Mesodermal cell (in vitro differentiated cells): ENCODE measurements around the gene MAP4K4.
A peak's percentile ranks its signal among the peaks of the same experiment; 100 is the strongest.

Experiments used
- H3K27ac ChIP-seq: 2 replicates; pipeline ENCODE4 v1.7.0; 2013; ENCODE audit warnings: mild to moderate bottlenecking, low read depth, low read length, moderate library complexity; ENCODE audit not compliant: severe bottlenecking
- H3K36me3 ChIP-seq: 2 replicates; pipeline ENCODE4 v1.7.1; 2013; ENCODE audit warnings: mild to moderate bottlenecking, low read length, moderate library complexity; ENCODE audit not compliant: control insufficient read depth, insufficient read depth
- H3K4me1 ChIP-seq: one replicate; pipeline ENCODE4 v1.7.1; 2013; ENCODE audit warnings: mild to moderate bottlenecking, low read length; ENCODE audit not compliant: insufficient read depth, control insufficient read depth, poor library complexity, severe bottlenecking
- H3K4me3 ChIP-seq: 2 replicates; pipeline ENCODE4 v1.7.0; 2013; ENCODE audit warnings: low read length, control low read depth, mild to moderate bottlenecking; ENCODE audit not compliant: insufficient read depth, poor library complexity, severe bottlenecking; ENCODE audit errors: extremely low read depth
- H3K9me3 ChIP-seq: 2 replicates; pipeline ENCODE4 v1.7.1; 2013; ENCODE audit warnings: mild to moderate bottlenecking, low read length, moderate library complexity; ENCODE audit not compliant: control insufficient read depth
- WGBS, 2 experiments: methylation state at CpG; one replicate each; pipeline ENCODE4 v1.1.5; 2013; ENCODE audit warnings: missing lambda C conversion rate in 2 of 2; ENCODE audit not compliant: insufficient coverage in 2 of 2; 5-methylcytosine and 5-hydroxymethylcytosine counted together

MAP4K4 gene

GRCh38 chr2:101818531-101819451 is 121.3 kb downstream of the MAP4K4 start:
- H3K9me3 ChIP-seq = no peaks in the 10 kb centered on the region
- 75 to 83% methylated on average over 1 of the region's 1 CpG for WGBS, 2 experiments
- H3K4me3 ChIP-seq = no peak overlapping the region
- H3K4me1 ChIP-seq = peaks cover 54% of the 10 kb centered on the region
- no peaks in the 10 kb centered on the region for H3K36me3 ChIP-seq
- H3K27ac ChIP-seq = no peak overlapping the region

- H3K9me3 ChIP-seq = no peaks in the 10 kb centered on the region
- H3K27ac ChIP-seq = peak overlapping the region; percentile 11
- no peak overlapping the region for H3K4me3 ChIP-seq
- 69 to 71% methylated on average over 3 to 4 of the region's 4 CpGs for WGBS, 2 experiments
- H3K4me1 ChIP-seq = peaks cover 59% of the 10 kb centered on the region
- H3K36me3 ChIP-seq = peaks cover 8% of the 10 kb centered on the region
Observed at GRCh38 chr2:101820519-101820918, 123.0 kb downstream of the MAP4K4 start.

- Histone ChIP-seq H3K27ac (no peak overlapping the region), H3K4me1 (peaks cover 54% of the 10 kb centered on the region), H3K36me3 (peaks cover 13% of the 10 kb centered on the region), H3K9me3 (no peaks in the 10 kb centered on the region), H3K4me3 (no peak overlapping the region)
- WGBS, 2 experiments = 74 to 92% methylated on average over 3 of the region's 3 CpGs
Observed at GRCh38 chr2:101821059-101821805, 123.7 kb downstream of the MAP4K4 start.

- Histone ChIP-seq H3K27ac (no peak overlapping the region), H3K36me3 (peaks cover 18% of the 10 kb centered on the region), H3K9me3 (no peaks in the 10 kb centered on the region), H3K4me3 (no peak overlapping the region), H3K4me1 (peaks cover 58% of the 10 kb centered on the region)
- WGBS, 2 experiments = 96 to 100% methylated on average over 1 to 4 of the region's 6 CpGs
Observed at GRCh38 chr2:101821828-101822458, 124.4 kb downstream of the MAP4K4 start.

GRCh38 chr2:101823347-101823791 is 125.9 kb downstream of the MAP4K4 start:
- Histone ChIP-seq H3K36me3 (peaks cover 18% of the 10 kb centered on the region), H3K4me1 (peaks cover 61% of the 10 kb centered on the region), H3K4me3 (no peak overlapping the region), H3K9me3 (no peaks in the 10 kb centered on the region), H3K27ac (peak overlapping the region; percentile 34)
- WGBS, 2 experiments = 48 to 66% methylated on average over 4 to 7 of the region's 14 CpGs

GRCh38 chr2:101823859-101824258 is 126.4 kb downstream of the MAP4K4 start:
- Histone ChIP-seq H3K4me1 (peaks cover 61% of the 10 kb centered on the region), H3K4me3 (no peak overlapping the region), H3K27ac (no peak overlapping the region), H3K36me3 (peaks cover 21% of the 10 kb centered on the region), H3K9me3 (no peaks in the 10 kb centered on the region)
- 89 to 100% methylated on average over 1 of the region's 4 CpGs for WGBS, 2 experiments

GRCh38 chr2:101826716-101827115 is 129.2 kb downstream of the MAP4K4 start:
- H3K4me3 ChIP-seq = no peak overlapping the region
- peak overlapping the region; percentile 81 for H3K27ac ChIP-seq
- H3K9me3 ChIP-seq = no peaks in the 10 kb centered on the region
- no CpG with 5 or more reads among the region's 2 CpGs for WGBS, 2 experiments
- peaks cover 61% of the 10 kb centered on the region for H3K4me1 ChIP-seq
- peaks cover 45% of the 10 kb centered on the region for H3K36me3 ChIP-seq

GRCh38 chr2:101827246-101827645 is 129.7 kb downstream of the MAP4K4 start:
- H3K27ac ChIP-seq = peak overlapping the region; percentile 81
- H3K4me3 ChIP-seq = no peak overlapping the region
- H3K4me1 ChIP-seq = peaks cover 61% of the 10 kb centered on the region
- 72 to 83% methylated on average over 2 of the region's 2 CpGs for WGBS, 2 experiments
- H3K9me3 ChIP-seq = no peaks in the 10 kb centered on the region
- H3K36me3 ChIP-seq = peaks cover 47% of the 10 kb centered on the region

GRCh38 chr2:101828257-101828656 is 130.8 kb downstream of the MAP4K4 start:
- H3K27ac ChIP-seq = peak overlapping the region; percentile 81
- peaks cover 53% of the 10 kb centered on the region for H3K4me1 ChIP-seq
- H3K36me3 ChIP-seq = peaks cover 55% of the 10 kb centered on the region
- WGBS, 2 experiments = 100% methylated on average over 1 to 3 of the region's 5 CpGs
- no peaks in the 10 kb centered on the region for H3K9me3 ChIP-seq
- H3K4me3 ChIP-seq = no peak overlapping the region

- Histone ChIP-seq H3K4me3 (no peak overlapping the region), H3K9me3 (no peaks in the 10 kb centered on the region), H3K4me1 (peaks cover 53% of the 10 kb centered on the region), H3K36me3 (peaks cover 60% of the 10 kb centered on the region), H3K27ac (peak overlapping the region; percentile 81)
- WGBS, 2 experiments = 93 to 95% methylated on average over 2 to 3 of the region's 7 CpGs
Observed at GRCh38 chr2:101828673-101829334, 131.3 kb downstream of the MAP4K4 start.
